Subcutaneous abdominal adipose tissue (tissue), 5 donors: ENCODE measurements around the gene RCAN2.

Source experiments
- H3K27ac ChIP-seq: one replicate; pipeline ENCODE4 v1.7.0; 2013; ENCODE audit warnings: low read depth, mild to moderate bottlenecking, inconsistent platforms, low read length, moderate library complexity
- H3K27me3 ChIP-seq, 5 donors: one replicate each; pipeline ENCODE4 v1.7.0; 2013; ENCODE audit warnings: low read length in 5 of 5, inconsistent platforms in 1 of 5; ENCODE audit not compliant: control insufficient read depth in 5 of 5, insufficient read depth in 4 of 5
- H3K36me3 ChIP-seq, 5 donors: one replicate each; pipeline ENCODE4 v1.7.0; 2013; ENCODE audit warnings: low read length in 5 of 5; ENCODE audit not compliant: control insufficient read depth in 5 of 5, insufficient read depth in 5 of 5
- H3K4me1 ChIP-seq, 5 donors: one replicate each; pipeline ENCODE4 v1.7.0; 2013; ENCODE audit warnings: low read length in 5 of 5, mild to moderate bottlenecking in 3 of 5, moderate library complexity in 1 of 5; ENCODE audit not compliant: control insufficient read depth in 5 of 5, insufficient read depth in 5 of 5
- H3K4me3 ChIP-seq, 5 donors: one replicate each; pipeline ENCODE4 v1.7.0; 2013; ENCODE audit warnings: low read length in 5 of 5, low read depth in 1 of 5
- H3K9ac ChIP-seq, 5 donors: one replicate each; pipeline ENCODE4 v1.7.0; 2013; ENCODE audit warnings: low read length in 5 of 5, mild to moderate bottlenecking in 4 of 5, moderate library complexity in 3 of 5
- H3K9me3 ChIP-seq, 5 donors: one replicate each; pipeline ENCODE4 v1.7.0; 2013; ENCODE audit warnings: low read length in 5 of 5; ENCODE audit not compliant: control insufficient read depth in 5 of 5
- donor health status: healthy.
- donor health status: healthy.
- donor health status: healthy.
- donor health status: healthy.
- donor health status: healthy.

The RCAN2 gene

GRCh38 chr6:46444772-46445454, 46.3 kb downstream of the RCAN2 start:
- H3K27ac ChIP-seq, result no peak overlapping the region
- peaks cover 3 to 15% (median 5%) of the 10 kb centered on the region in 5 donors for H3K9me3 ChIP-seq
- H3K27me3 ChIP-seq, result no peaks in the 10 kb centered on the region
- no peak overlapping the region for H3K9ac ChIP-seq
- H3K36me3 ChIP-seq, result no peaks in the 10 kb centered on the region
- no peak overlapping the region for H3K4me3 ChIP-seq
- peaks cover 0 to 4% (median 0%) of the 10 kb centered on the region in 5 donors for H3K4me1 ChIP-seq

GRCh38 chr6:46443623-46444022, 47.6 kb downstream of the RCAN2 start:
- H3K4me3 ChIP-seq, result no peak overlapping the region
- no peak overlapping the region for H3K9ac ChIP-seq
- H3K4me1 ChIP-seq, result peaks cover 0 to 4% (median 0%) of the 10 kb centered on the region in 5 donors
- H3K9me3 ChIP-seq, result peaks cover 3 to 11% (median 5%) of the 10 kb centered on the region in 5 donors
- no peaks in the 10 kb centered on the region for H3K36me3 ChIP-seq
- H3K27me3 ChIP-seq, result no peaks in the 10 kb centered on the region
- H3K27ac ChIP-seq, result no peak overlapping the region

- Histone ChIP-seq H3K36me3 (no peaks in the 10 kb centered on the region), H3K9ac (no peak overlapping the region), H3K27ac (no peak overlapping the region), H3K27me3 (no peaks in the 10 kb centered on the region), H3K4me3 (no peak overlapping the region), H3K9me3 (peaks cover 0 to 5% (median 4%) of the 10 kb centered on the region in 5 donors), H3K4me1 (peaks cover 0 to 4% (median 0%) of the 10 kb centered on the region in 5 donors)
Observed at GRCh38 chr6:46440641-46441040, 50.6 kb downstream of the RCAN2 start.

- H3K4me1 ChIP-seq, result peaks cover 0 to 4% (median 0%) of the 10 kb centered on the region in 5 donors
Observed at GRCh38 chr6:46440141-46440540, 51.1 kb downstream of the RCAN2 start.

GRCh38 chr6:46438245-46438644, 53.0 kb downstream of the RCAN2 start:
- Histone ChIP-seq H3K4me3 (no peak overlapping the region), H3K36me3 (no peaks in the 10 kb centered on the region), H3K9ac (no peak overlapping the region), H3K4me1 (peaks cover 0 to 4% (median 0%) of the 10 kb centered on the region in 5 donors), H3K27ac (no peak overlapping the region), H3K27me3 (no peaks in the 10 kb centered on the region), H3K9me3 (no peaks in the 10 kb centered on the region)

More at GRCh38 chr6:46440141-46440540, 51.1 kb downstream of the RCAN2 start:
- Histone ChIP-seq H3K27ac (no peak overlapping the region), H3K36me3 (no peaks in the 10 kb centered on the region), H3K4me3 (no peak overlapping the region), H3K27me3 (no peaks in the 10 kb centered on the region), H3K9ac (no peak overlapping the region), H3K9me3 (peaks cover 0 to 2% (median 1%) of the 10 kb centered on the region in 5 donors)

GRCh38 chr6:46437671-46438221, 53.5 kb downstream of the RCAN2 start:
- Histone ChIP-seq H3K27me3 (no peaks in the 10 kb centered on the region), H3K36me3 (no peaks in the 10 kb centered on the region), H3K4me3 (no peak overlapping the region), H3K9me3 (no peaks in the 10 kb centered on the region), H3K27ac (no peak overlapping the region), H3K4me1 (peaks cover 0 to 4% (median 0%) of the 10 kb centered on the region in 5 donors), H3K9ac (no peak overlapping the region)

- H3K9me3 ChIP-seq, result no peaks in the 10 kb centered on the region
- H3K36me3 ChIP-seq, result peaks cover 0 to 1% (median 0%) of the 10 kb centered on the region in 5 donors
- peaks cover 0 to 12% (median 3%) of the 10 kb centered on the region in 5 donors for H3K4me1 ChIP-seq
- no peak overlapping the region for H3K9ac ChIP-seq
- H3K4me3 ChIP-seq, result no peak overlapping the region
- no peak overlapping the region for H3K27ac ChIP-seq
- H3K27me3 ChIP-seq, result no peaks in the 10 kb centered on the region
Observed at GRCh38 chr6:46422619-46423018, 68.6 kb downstream of the RCAN2 start.

GRCh38 chr6:46421939-46422338, 69.3 kb downstream of the RCAN2 start:
- no peak overlapping the region for H3K27ac ChIP-seq
- no peak overlapping the region for H3K9ac ChIP-seq
- H3K9me3 ChIP-seq, result no peaks in the 10 kb centered on the region
- H3K36me3 ChIP-seq, result no peaks in the 10 kb centered on the region
- no peak overlapping the region for H3K4me3 ChIP-seq
- H3K27me3 ChIP-seq, result no peaks in the 10 kb centered on the region
- peaks cover 0 to 12% (median 3%) of the 10 kb centered on the region in 5 donors for H3K4me1 ChIP-seq

- H3K27ac ChIP-seq, result no peak overlapping the region
- peaks cover 0 to 12% (median 3%) of the 10 kb centered on the region in 5 donors for H3K4me1 ChIP-seq
- H3K36me3 ChIP-seq, result no peaks in the 10 kb centered on the region
- no peak overlapping the region for H3K4me3 ChIP-seq
- no peak overlapping the region for H3K9ac ChIP-seq
- no peaks in the 10 kb centered on the region for H3K9me3 ChIP-seq
- no peaks in the 10 kb centered on the region for H3K27me3 ChIP-seq
Observed at GRCh38 chr6:46420921-46421638, 70.2 kb downstream of the RCAN2 start.

GRCh38 chr6:46419576-46420002, 71.7 kb downstream of the RCAN2 start:
- no peak overlapping the region for H3K27ac ChIP-seq
- no peaks in the 10 kb centered on the region for H3K9me3 ChIP-seq
- H3K27me3 ChIP-seq, result no peaks in the 10 kb centered on the region

More at GRCh38 chr6:46419576-46420002, 71.7 kb downstream of the RCAN2 start:
- H3K4me1 ChIP-seq, result peaks cover 0 to 12% (median 3%) of the 10 kb centered on the region in 5 donors
- H3K4me3 ChIP-seq, result no peak overlapping the region
- H3K36me3 ChIP-seq, result no peaks in the 10 kb centered on the region
- no peak overlapping the region for H3K9ac ChIP-seq
